Colonic mucosa (tissue), 4 donors: ENCODE results near the gene GPR3. TPM values are rescaled to one million over a fixed set of nuclear protein-coding genes. Genes with fewer than 3 reads are reported as not detected.

Experiments
- DNase-seq: peaks from one replicate; pipeline ENCODE4 v3.0.0-alpha.2; 2020
- H3K27ac ChIP-seq: fragments of 200-600 bp; one replicate; pipeline ENCODE4 v1.8.0; 2021
- H3K27me3 ChIP-seq: fragments of 200-600 bp; one replicate; pipeline ENCODE4 v1.8.0; 2021
- H3K36me3 ChIP-seq: fragments of 200-600 bp; one replicate; pipeline ENCODE4 v1.8.0; 2021
- H3K4me1 ChIP-seq: fragments of 200-600 bp; one replicate; pipeline ENCODE4 v1.8.0; 2021; ENCODE audit warnings: mild to moderate bottlenecking
- H3K4me3 ChIP-seq: fragments of 200-600 bp; one replicate; pipeline ENCODE4 v1.8.0; 2021
- H3K9ac ChIP-seq, 2 donors: one replicate each; pipeline ENCODE4 v1.7.0; 2013; ENCODE audit warnings: control low read depth in 2 of 2, low read depth in 2 of 2, low read length in 2 of 2
- H3K9me3 ChIP-seq: fragments of 200-600 bp; one replicate; pipeline ENCODE4 v1.8.0; 2021
- CTCF ChIP-seq: fragments of 200-600 bp; IDR thresholded peaks from one replicate; pipeline ENCODE4 v1.8.0; 2022; ENCODE audit warnings: antibody characterized with exemption, mild to moderate bottlenecking
- intact Hi-C: fragments of 100-400 bp; cut with DNase I; formaldehyde crosslinking; loops from one replicate; pipeline ENCODE4 v1.14.1; 2022
- total RNA-seq, 2 donors: library from RNA; stranded (reverse); fragmentation: NEBNext Ultra II Directional in 1 of 2; extraction: Animal tissue kit (Norgen Biotek cat#: 25700) in 1 of 2; gene quantifications; one replicate each; pipeline ENCODE4 v1.2.1, GENCODE V29; 2021
- donor health status: healthy.
- donor health status: DM: no; HTN: no; CAD: no.
- donor health status: DM: no; HTN: no; CAD: no.

The GPR3 gene
- total RNA-seq, 2 donors from 2014 or later: 0.32 to 0.49 TPM

GRCh38 chr1:27360159-27361043, 32.0 kb upstream of the GPR3 start:
- Histone ChIP-seq H3K9ac (peak overlapping the region; percentile 16 to 31), H3K4me3 (peak overlapping the region; percentile 14), H3K27ac (no peak overlapping the region), H3K27me3 (no peaks in the 10 kb centered on the region), H3K36me3 (no peaks in the 10 kb centered on the region), H3K9me3 (no peaks in the 10 kb centered on the region), H3K4me1 (peaks cover 13% of the 10 kb centered on the region)
- DNase-seq: peak; percentile 44
- intact Hi-C loops: no loop called here
- no peak for TF ChIP-seq CTCF

- peaks cover 13% of the 10 kb centered on the region for H3K4me1 ChIP-seq
- H3K4me3 ChIP-seq: no peak overlapping the region
- intact Hi-C loops: no loop called here
- DNase-seq: no peak
- H3K9me3 ChIP-seq: no peaks in the 10 kb centered on the region
- no peak for TF ChIP-seq CTCF
- H3K27me3 ChIP-seq: no peaks in the 10 kb centered on the region
- H3K36me3 ChIP-seq: no peaks in the 10 kb centered on the region
- no peak overlapping the region for H3K9ac ChIP-seq
- H3K27ac ChIP-seq: no peak overlapping the region
Observed at GRCh38 chr1:27361044-27361402, 31.4 kb upstream of the GPR3 start.

GRCh38 chr1:27361553-27361952, 30.9 kb upstream of the GPR3 start:
- no peak overlapping the region for H3K9ac ChIP-seq
- no peak for DNase-seq
- no peaks in the 10 kb centered on the region for H3K36me3 ChIP-seq
- no peak overlapping the region for H3K4me3 ChIP-seq
- peaks cover 12% of the 10 kb centered on the region for H3K4me1 ChIP-seq
- no peaks in the 10 kb centered on the region for H3K27me3 ChIP-seq
- no peak overlapping the region for H3K27ac ChIP-seq
- intact Hi-C loops: no loop called here
- H3K9me3 ChIP-seq: no peaks in the 10 kb centered on the region
- TF ChIP-seq CTCF: no peak

GRCh38 chr1:27363766-27364695, 28.4 kb upstream of the GPR3 start:
- no peak overlapping the region for H3K4me3 ChIP-seq

More at GRCh38 chr1:27363766-27364695, 28.4 kb upstream of the GPR3 start:
- Histone ChIP-seq H3K27ac (no peak overlapping the region), H3K27me3 (no peaks in the 10 kb centered on the region), H3K36me3 (no peaks in the 10 kb centered on the region), H3K4me1 (peaks cover 4% of the 10 kb centered on the region), H3K9me3 (no peaks in the 10 kb centered on the region), H3K9ac (no peak overlapping the region)
- no peak for TF ChIP-seq CTCF
- intact Hi-C loops: no loop called here
- no peak for DNase-seq
